GM12874 (cell line): Measurements from ENCODE around the gene ATP6V1C2.

ENCODE experiments used
- CTCF ChIP-seq: IDR thresholded peaks from 2 replicates; pipeline ENCODE4 v1.5.1; 2011; ENCODE audit warnings: low read depth, mild to moderate bottlenecking, control low read depth, low read length, moderate library complexity; ENCODE audit not compliant: insufficient read depth

ATP6V1C2 gene

DNA sequence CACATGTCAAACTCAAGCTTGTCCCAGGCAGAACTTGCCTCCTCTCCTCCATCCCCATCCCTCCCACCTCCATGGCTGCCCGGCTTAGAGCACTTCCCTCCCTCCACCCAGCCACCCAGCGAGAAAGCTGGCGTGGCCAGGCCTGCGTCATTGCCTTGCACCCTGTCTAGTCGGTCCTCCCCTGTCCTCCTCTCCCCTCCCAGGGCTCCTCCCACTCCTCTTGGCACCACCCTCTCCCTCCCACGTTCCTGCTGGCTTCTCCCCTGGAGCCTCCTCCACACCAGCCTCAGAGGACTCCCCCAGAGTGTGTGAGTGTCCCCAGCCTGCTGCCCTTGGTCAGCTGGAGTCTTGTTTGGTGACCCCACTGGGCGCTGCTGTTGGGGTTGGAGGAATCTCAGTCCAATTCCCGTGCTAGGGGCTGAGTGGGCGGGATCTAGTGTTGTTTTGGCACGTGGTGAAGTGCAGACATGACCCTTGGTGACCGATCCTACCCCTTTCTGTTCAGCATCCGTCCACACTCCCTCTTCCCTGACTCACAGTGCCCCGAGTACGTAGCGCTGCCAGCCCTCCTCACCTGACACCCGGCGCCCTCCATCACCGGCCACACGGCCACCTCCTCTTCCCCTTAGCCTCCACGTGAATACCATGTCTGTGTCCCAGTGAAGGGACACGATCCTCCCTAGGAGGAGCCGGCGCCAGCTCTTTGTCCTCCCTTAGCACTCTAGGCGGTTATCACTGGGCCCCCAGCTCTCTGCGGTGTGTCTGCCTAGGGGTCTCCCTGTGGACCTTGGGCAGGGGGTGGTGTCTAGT is 41.4 kb downstream of the ATP6V1C2 start:
- no peak for TF ChIP-seq CTCF

DNA sequence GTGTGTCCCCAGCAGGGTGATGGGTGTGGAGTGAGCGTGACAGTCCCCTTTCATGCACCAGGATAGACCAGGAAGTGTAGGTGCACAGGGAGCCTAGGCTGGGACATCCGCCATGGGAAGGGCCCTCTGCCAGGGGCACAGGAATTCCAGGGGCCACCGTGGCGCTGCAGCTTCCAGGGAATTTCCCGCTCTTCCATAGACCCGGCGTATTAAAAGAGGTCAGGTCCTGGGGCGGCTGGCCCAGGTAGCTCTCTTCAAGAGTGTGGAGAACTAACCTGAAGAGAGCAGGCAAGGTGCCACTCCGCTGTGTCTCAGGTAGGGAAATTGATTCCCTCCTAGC is 42.0 kb downstream of the ATP6V1C2 start:
- no peak for TF ChIP-seq CTCF

DNA sequence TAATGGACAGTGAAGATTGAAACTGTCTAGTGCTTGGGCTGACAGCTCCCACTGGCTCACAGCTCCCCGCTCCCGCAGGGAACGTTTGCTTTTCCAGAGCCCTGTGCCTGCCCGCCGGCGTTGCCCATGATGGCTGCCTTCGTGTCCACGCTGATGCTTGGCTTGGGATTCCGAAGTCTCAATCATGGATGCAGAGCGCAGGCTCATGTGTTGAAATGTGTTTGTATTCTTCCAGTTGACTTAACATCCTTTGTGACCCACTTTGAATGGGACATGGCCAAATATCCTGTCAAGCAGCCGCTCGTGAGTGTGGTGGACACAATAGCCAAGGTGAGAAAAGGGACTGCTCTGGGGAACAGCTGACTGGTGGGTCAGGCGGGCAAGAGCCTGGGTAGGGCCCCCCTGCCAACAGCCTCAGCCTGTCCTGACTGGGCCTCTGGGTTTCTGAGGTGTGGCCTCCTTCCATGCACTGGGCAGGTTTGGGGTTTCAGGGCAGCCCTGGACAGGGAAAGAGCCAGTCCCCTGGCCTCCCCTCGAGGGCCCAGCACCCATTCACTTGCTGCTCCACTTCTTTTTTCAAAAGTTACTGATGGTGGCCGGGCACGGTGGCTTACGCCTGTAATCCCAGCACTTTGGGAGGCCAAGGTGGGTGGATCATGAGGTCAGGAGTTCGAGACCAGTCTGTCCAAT is 42.8 kb downstream of the ATP6V1C2 start:
- no peak for TF ChIP-seq CTCF

DNA sequence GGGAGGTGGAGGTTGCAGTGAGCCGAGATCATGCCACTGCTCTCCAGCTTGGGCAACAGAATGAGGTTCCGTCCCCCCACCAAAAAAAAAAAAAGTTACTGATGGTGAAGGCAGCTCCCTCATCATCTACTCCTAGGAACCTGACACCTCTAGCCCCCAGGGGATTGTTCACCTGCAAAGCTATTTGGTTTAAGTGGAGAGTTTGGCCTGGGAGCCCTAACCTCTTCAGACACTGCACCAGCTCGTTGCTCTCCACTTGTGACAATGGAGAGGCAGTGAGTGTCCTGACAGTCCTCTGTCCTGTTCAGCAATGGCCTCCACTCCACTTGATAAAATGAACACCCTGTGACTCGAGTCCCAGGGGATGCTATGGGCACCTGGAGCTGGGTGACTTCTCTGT is 43.5 kb downstream of the ATP6V1C2 start:
- no peak for TF ChIP-seq CTCF

- TF ChIP-seq CTCF, result no peak
Observed at GRCh38 chr2:10765461-10765860, 44.0 kb downstream of the ATP6V1C2 start.

DNA sequence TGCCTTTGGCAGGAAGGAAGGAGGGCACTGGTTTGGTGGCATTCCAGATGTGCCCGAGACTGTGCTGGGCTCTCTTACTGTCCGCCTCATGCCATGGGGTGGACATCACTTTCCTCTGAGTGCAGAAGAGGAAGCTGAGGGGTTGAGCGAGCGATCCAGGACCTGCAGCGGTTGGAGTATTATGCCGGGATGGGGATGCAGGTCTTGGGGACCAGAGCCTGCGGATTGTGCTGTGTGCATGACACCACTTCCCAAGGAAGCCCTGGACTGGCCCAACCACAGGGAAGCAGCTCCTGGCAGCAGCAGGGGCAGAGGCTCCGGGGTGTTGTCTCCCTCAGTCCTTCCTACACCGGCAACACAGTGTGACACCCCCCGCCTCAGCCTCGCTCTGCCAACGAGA is 44.5 kb downstream of the ATP6V1C2 start:
- TF ChIP-seq CTCF, result no peak

- TF ChIP-seq CTCF, result no peak
Observed at GRCh38 chr2:10768063-10768507, 46.7 kb downstream of the ATP6V1C2 start.
